GM18867 (cell line): ENCODE results near the gene ALG1L2.
"Not testable (repeated sequence)": the region's sequence is repeated elsewhere in the genome, so short reads cannot be mapped to it uniquely, and the experiment has no call there.

Experiments used
- ATAC-seq: cut with Tn5 transposase; IDR thresholded peaks from one replicate; pipeline ENCODE4 v1.9.1; 2021; ENCODE audit warnings: mild to moderate bottlenecking, moderate library complexity; ENCODE audit not compliant: unreplicated experiment

The ALG1L2 gene

GRCh38 chr3:130093741-130094391, 12.2 kb downstream of the ALG1L2 start:
- no peak for ATAC-seq

- not testable (repeated sequence) for ATAC-seq
These were observed 12.9 kb downstream of the ALG1L2 start for GRCh38 chr3:130094491-130094941.

- not testable (repeated sequence) for ATAC-seq
These were observed 14.2 kb downstream of the ALG1L2 start for GRCh38 chr3:130095858-130096257.

GRCh38 chr3:130097096-130097495, 15.5 kb downstream of the ALG1L2 start:
- not testable (repeated sequence) for ATAC-seq

GRCh38 chr3:130097690-130098638, 16.3 kb downstream of the ALG1L2 start:
- ATAC-seq: not testable (repeated sequence)

GRCh38 chr3:130098639-130099385, 17.2 kb downstream of the ALG1L2 start:
- ATAC-seq: not testable (repeated sequence)

GRCh38 chr3:130102545-130102944, 20.9 kb downstream of the ALG1L2 start:
- not testable (repeated sequence) for ATAC-seq

GRCh38 chr3:130104191-130104590, 22.6 kb downstream of the ALG1L2 start:
- ATAC-seq: not testable (repeated sequence)

GRCh38 chr3:130107333-130107995, 25.8 kb downstream of the ALG1L2 start:
- not testable (repeated sequence) for ATAC-seq

GRCh38 chr3:130108836-130109585, 27.4 kb downstream of the ALG1L2 start:
- ATAC-seq: not testable (repeated sequence)

- not testable (repeated sequence) for ATAC-seq
These were observed 28.9 kb downstream of the ALG1L2 start for GRCh38 chr3:130110386-130111169.

- peak; percentile 100 for ATAC-seq
These were observed 29.7 kb downstream of the ALG1L2 start for GRCh38 chr3:130111185-130111864.

GRCh38 chr3:130111865-130112747, 30.5 kb downstream of the ALG1L2 start:
- ATAC-seq: peak; percentile 45

GRCh38 chr3:130112748-130113073, 31.1 kb downstream of the ALG1L2 start:
- ATAC-seq: not testable (repeated sequence)

GRCh38 chr3:130115400-130115799, 33.8 kb downstream of the ALG1L2 start:
- ATAC-seq: not testable (repeated sequence)

- ATAC-seq: no peak
These were observed 36.3 kb downstream of the ALG1L2 start for GRCh38 chr3:130117933-130118332.

GRCh38 chr3:130119824-130120223, 38.2 kb downstream of the ALG1L2 start:
- not testable (repeated sequence) for ATAC-seq
